K562 (cell line): Measurements from ENCODE around the gene CFAP92. TPM values are rescaled to one million over a fixed set of nuclear protein-coding genes. Genes with fewer than 3 reads are reported as not detected.

Experiments
- ATAC-seq: fragments of 200-7000 bp; cut with Tn5 transposase; 3 replicates; pipeline ENCODE4 v1.9.1; 2020; ENCODE audit warnings: moderate library complexity
- BruUV-seq: library from RNA; stranded (reverse); fragments of 400-500 nt; replicated peaks from 2 replicates; lab custom pipeline; 2021; lab: Mats Ljungman, UMichigan
- CTCF ChIA-PET: fragments of 300-600 bp; formaldehyde crosslinking; extraction: SDS; loops from one replicate; lab custom pipeline; 2021; ENCODE audit warnings: low intra/inter-chr PET ratio; lab: Yijun Ruan, JAX
- POLR2A ChIA-PET: fragments of 300-600, 350-650 bp; sonication (Branson Sonifier 250); formaldehyde crosslinking; extraction: SDS; loops from one replicate; lab custom pipeline; 2021; ENCODE audit warnings: antibody characterized with exemption, inconsistent platforms; lab: Yijun Ruan, JAX
- DNase-seq, 4 experiments: peaks; one replicate each; pipeline versions ENCODE4 v3.0.0 to v3.0.0-alpha.2; 2011 to 2018; ENCODE audit warnings: low spot score in 3 of 4, mixed read lengths in 3 of 4; ENCODE audit errors: extremely low read depth in 1 of 4
- FAIRE-seq: peaks from 2 replicates; lab custom pipeline; 2011; peaks lifted over from hg19 to GRCh38; lab: Jason Lieb, UNC
- H2AFZ ChIP-seq: 2 replicates; pipeline ENCODE4 v1.6.0; 2011; ENCODE audit warnings: low read depth, low read length, control low read depth, inconsistent platforms
- H3K27ac ChIP-seq: fragments of 200-600 bp; 3 replicates; pipeline ENCODE4 v1.8.0; 2011; ENCODE audit warnings: low read depth, mild to moderate bottlenecking, control low read depth, inconsistent platforms, low read length, moderate library complexity, mixed read lengths; ENCODE audit errors: extremely low read depth
- H3K27me3 ChIP-seq, 2 experiments: fragments of 300-600 bp in 1 of 2; 2 replicates in 1 of 2; 3 replicates in 1 of 2; pipeline versions ENCODE4 v1.6.0 to v1.8.0; 2011; ENCODE audit warnings: inconsistent platforms in 2 of 2, low read length in 2 of 2, mild to moderate bottlenecking in 1 of 2, mixed read lengths in 1 of 2, moderate library complexity in 1 of 2; ENCODE audit not compliant: control insufficient read depth in 2 of 2, insufficient read depth in 2 of 2
- H3K36me3 ChIP-seq: fragments of 300-600 bp; 3 replicates; pipeline ENCODE4 v1.8.0; 2011; ENCODE audit warnings: mild to moderate bottlenecking, low read length, inconsistent platforms; ENCODE audit not compliant: control insufficient read depth, insufficient read depth
- H3K4me1 ChIP-seq, 2 experiments: fragments of 200-600 bp in 1 of 2; replicated peaks in 1 of 2; 2 replicates in 1 of 2; 3 replicates in 1 of 2; pipeline versions ENCODE4 v1.5.1 to v1.8.0; 2011; ENCODE audit warnings: inconsistent platforms in 2 of 2, low read length in 2 of 2, mild to moderate bottlenecking in 1 of 2, mixed read lengths in 1 of 2, moderate library complexity in 1 of 2; ENCODE audit not compliant: control insufficient read depth in 2 of 2, insufficient read depth in 2 of 2
- H3K4me2 ChIP-seq: 2 replicates; pipeline ENCODE4 v1.6.1; 2011; ENCODE audit warnings: low read length, control low read depth, inconsistent platforms, mixed read lengths; ENCODE audit not compliant: insufficient read depth
- H3K4me3 ChIP-seq: fragments of 200-600 bp; sonication (generic), shearing (Covaris generic); 2 replicates; pipeline ENCODE4 v1.5.1; 2016; ENCODE audit warnings: control low read depth, inconsistent platforms
- H3K79me2 ChIP-seq: fragments of 200-600 bp; 3 replicates; pipeline ENCODE4 v1.8.0; 2011; ENCODE audit warnings: low read length, inconsistent platforms; ENCODE audit not compliant: control insufficient read depth, insufficient read depth
- H3K9ac ChIP-seq, 2 experiments: 2 replicates each; pipeline versions ENCODE4 v1.6.0 to v1.6.1; 2011; ENCODE audit warnings: low read depth in 2 of 2, low read length in 2 of 2, control low read depth in 1 of 2, inconsistent platforms in 1 of 2, mild to moderate bottlenecking in 1 of 2, mixed read lengths in 1 of 2; ENCODE audit not compliant: insufficient read depth in 1 of 2
- H3K9me1 ChIP-seq: one replicate; pipeline ENCODE4 v1.6.0; 2011; ENCODE audit warnings: inconsistent platforms, mild to moderate bottlenecking, low read length, moderate library complexity; ENCODE audit not compliant: control insufficient read depth, insufficient read depth
- H3K9me3 ChIP-seq: replicated peaks from 2 replicates; pipeline ENCODE4 v1.5.1; 2011; ENCODE audit warnings: low read depth, low read length, inconsistent platforms; ENCODE audit not compliant: control insufficient read depth, insufficient read depth
- H4K20me1 ChIP-seq: replicated peaks from 2 replicates; pipeline ENCODE4 v1.6.1; 2011; ENCODE audit warnings: low read length, inconsistent platforms, mixed read lengths; ENCODE audit not compliant: control insufficient read depth, insufficient read depth
- ARID1B ChIP-seq: fragments of 450-650 bp; IDR thresholded peaks from 2 replicates; pipeline ENCODE4 v1.6.1; 2016; ENCODE audit warnings: antibody characterized with exemption, mild to moderate bottlenecking, inconsistent platforms
- C11orf30 ChIP-seq: fragments of 450-650 bp; IDR thresholded peaks from 2 replicates; pipeline ENCODE4 v1.6.1; 2016; ENCODE audit warnings: low read depth, mild to moderate bottlenecking
- E2F4 ChIP-seq: sonication (generic); formaldehyde crosslinking; IDR thresholded peaks from 2 replicates; pipeline ENCODE4 v1.8.0; 2022; ENCODE audit warnings: mild to moderate bottlenecking, low read depth, missing genetic modification reagents
- FOSL1 ChIP-seq: fragments of 200-800 bp; sonication (Bioruptor generic); conservative IDR thresholded peaks from 2 replicates; pipeline ENCODE4 v1.6.1; 2016; ENCODE audit warnings: missing genetic modification characterization, missing compliant biosample characterization
- HLTF ChIP-seq: fragments of 450-650 bp; IDR thresholded peaks from 2 replicates; pipeline ENCODE4 v1.6.1; 2016
- HSF4 ChIP-seq: fragments of 250-450 bp; sonication (Bioruptor Pico); IDR thresholded peaks from 2 replicates; pipeline ENCODE4 v2.1.2; 2022; ENCODE audit warnings: mild to moderate bottlenecking, moderate library complexity, borderline replicate concordance
- JUN ChIP-seq, 2 experiments: sonication (generic) in 1 of 2; formaldehyde crosslinking in 1 of 2; IDR thresholded peaks; 2 replicates each; pipeline versions ENCODE4 v1.6.1 to v1.8.0; 2012 to 2022; ENCODE audit warnings: borderline replicate concordance in 2 of 2, mild to moderate bottlenecking in 2 of 2, improper control_type of control experiment in 1 of 2, low read depth in 1 of 2, low read length in 1 of 2, missing genetic modification reagents in 1 of 2
- MAFG ChIP-seq: fragments of 450-650 bp; conservative IDR thresholded peaks from 2 replicates; pipeline ENCODE4 v1.6.1; 2016; ENCODE audit warnings: missing genetic modification characterization, missing compliant biosample characterization
- MAFK ChIP-seq: IDR thresholded peaks from 2 replicates; pipeline ENCODE4 v1.6.1; 2011; ENCODE audit warnings: low read length, improper control_type of control experiment
- NFE2 ChIP-seq: IDR thresholded peaks from 2 replicates; pipeline ENCODE4 v1.6.1; 2014; ENCODE audit warnings: antibody characterized with exemption, low read depth
- NFE2L1 ChIP-seq: fragments of 450-650 bp; IDR thresholded peaks from 2 replicates; pipeline ENCODE4 v1.6.1; 2016; ENCODE audit warnings: missing genetic modification characterization, low read depth, mild to moderate bottlenecking, missing compliant biosample characterization, moderate library complexity, borderline replicate concordance
- NFRKB ChIP-seq: fragments of 450-650 bp; IDR thresholded peaks from 2 replicates; pipeline ENCODE4 v1.6.1; 2016; ENCODE audit warnings: low read depth
- RHOXF2B ChIP-seq: fragments of 250-450 bp; sonication (Bioruptor Pico); conservative IDR thresholded peaks from 2 replicates; pipeline ENCODE4 v1.5.1; 2021
- TEAD1 ChIP-seq, 2 experiments: fragments of 450-650 bp in 1 of 2; sonication (generic) in 1 of 2; formaldehyde crosslinking; IDR thresholded peaks; 2 replicates each; pipeline versions ENCODE4 v1.4.0 to v1.8.0; 2020 to 2022; ENCODE audit warnings: mild to moderate bottlenecking in 2 of 2, missing genetic modification reagents in 1 of 2
- TFAP4 ChIP-seq: sonication (generic); formaldehyde crosslinking; IDR thresholded peaks from 2 replicates; pipeline ENCODE4 v1.8.0; 2022; ENCODE audit warnings: missing genetic modification reagents, mild to moderate bottlenecking, moderate library complexity, borderline replicate concordance
- ZNF511 ChIP-seq: sonication (generic); formaldehyde crosslinking; IDR thresholded peaks from 2 replicates; pipeline ENCODE4 v1.8.0; 2022; ENCODE audit warnings: mild to moderate bottlenecking, missing genetic modification reagents
- WGBS: fragments of 100-300 bp; shearing (Covaris generic); methylation state at CpG from one replicate; pipeline ENCODE4 v1.1.6; 2016; ENCODE audit warnings: low coverage, mixed read lengths; ENCODE audit not compliant: insufficient coverage; ENCODE audit errors: missing lambda C conversion rate; 5-methylcytosine and 5-hydroxymethylcytosine counted together
- in situ Hi-C: fragments of 300-500 bp; cut with MboI; formaldehyde crosslinking; loops from 4 replicates; pipeline ENCODE4 v1.15.0; 2018; ENCODE audit warnings: inconsistent platforms, mixed read lengths
- intact Hi-C: fragments of 100-400 bp; cut with micrococcal nuclease; formaldehyde crosslinking; loops from 2 replicates; pipeline ENCODE4 v1.14.2; 2022
- polyA plus RNA-seq, 8 experiments: library from polyadenylated mRNA; depleted of rRNA in 4 of 8; stranded (reverse) in 5 of 8; unstranded in 3 of 8; fragments of >200 nt; fragmentation: Nextera tagmentation in 2 of 8; fragmentation: Illumina TruSeq in 1 of 8; extraction: Ambion mirVana in 2 of 8; extraction: Trizol in 1 of 8; gene quantifications; 2 replicates each; pipeline versions ENCODE4 v1.2.1 to v1.2.3, GENCODE V29; 2011 to 2014; ENCODE audit warnings: inconsistent platforms in 1 of 8, missing spikeins in 1 of 8
- total RNA-seq, 7 experiments: library from RNA; depleted of rRNA in 6 of 7; stranded (reverse); fragments of >200 nt in 6 of 7; fragmentation: Illumina TruSeq in 2 of 7; extraction: Trizol in 2 of 7; gene quantifications; 2 replicates each; pipeline versions ENCODE4 v1.2.1 to v1.2.3, GENCODE V29; 2011 to 2021; ENCODE audit warnings: low replicate concordance in 1 of 7

CFAP92 gene
- total and polyA plus RNA-seq, 9 of the 15 experiments (the other 6 are each of a cell fraction or from before 2014, with no cell fraction given), result 0.06 to 0.62 (median 0.36) TPM

- TF ChIP-seq TFAP4 (CRISPR knock-in tag), result no peak
Measured at GRCh38 chr3:129016356-129016719, 22.5 kb upstream of the CFAP92 start (continued).

GRCh38 chr3:129015388-129016105 lies 21.7 kb upstream of the CFAP92 start:
- Histone ChIP-seq H3K27ac (peak overlapping the region; percentile 62), H3K36me3 (no peaks in the 10 kb centered on the region), H3K27me3 (no peaks in the 10 kb centered on the region), H3K9me3 (no peaks in the 10 kb centered on the region), H2AFZ (peak overlapping the region; percentile 76), H3K79me2 (no peaks in the 10 kb centered on the region), H3K4me3 (no peak overlapping the region), H3K4me1 (peaks cover 24 to 36% of the 10 kb centered on the region in 2 experiments), H3K9me1 (peaks cover 3% of the 10 kb centered on the region), H3K9ac (peak overlapping the region; percentile 35 to 80; a peak in 3 of 4 replicates), H4K20me1 (0 out of 2 replicates have a peak, but pooled peaks cover 10% of the 10 kb centered on the region), H3K4me2 (peak overlapping the region; percentile 37; the same call in 1 of the 2 replicates)
- 33% methylated on average over 12 of the region's 19 CpGs for WGBS
- no TSS peak for BruUV-seq
- intact Hi-C loops (loop anchor here (2.0 to 5.0 kb wide), 2 partner anchors 39 to 138 kb away; partner anchors contain the start of gene ACAD9), in situ Hi-C loops (no loop called here)
- DNase-seq (peak; percentile 49 to 69 (median 54)), FAIRE-seq (peak; percentile 59), ATAC-seq (peak; percentile 67)
- CTCF ChIA-PET, result interaction anchor here (0.5 kb wide), 1 partner anchor 43 kb away, joined by 4 read pairs; no protein-coding TSS in a partner anchor
- POLR2A ChIA-PET, result interaction anchor here (0.6 to 2.8 kb wide), 3 partner anchors 11 to 768 kb away, joined by 3 to 22 read pairs (median 6); partner anchors contain the start of gene CFAP92
- TF ChIP-seq NFE2, result peak; percentile 95
- TF ChIP-seq ARID1B, result 0 out of 2 replicates have a peak, but pooled peaks have one; percentile 5
- no peak for TF ChIP-seq RHOXF2B
- no peak for TF ChIP-seq E2F4 (CRISPR knock-in tag)
- TF ChIP-seq FOSL1 (tag), result no peak
- TF ChIP-seq ZNF511 (CRISPR knock-in tag), result no peak
- no peak for TF ChIP-seq TEAD1 (CRISPR knock-in tag; IDR thresholded peaks at IDR 0.05)
- TF ChIP-seq NFE2L1, result peak; percentile 59
- peak; percentile 68; the same call in 1 of the 2 replicates for TF ChIP-seq MAFK
- peak; percentile 88 for TF ChIP-seq C11orf30
- TF ChIP-seq HLTF, result no peak
- TF ChIP-seq JUN (IDR thresholded peaks at IDR 0.05; ENCODE audit: borderline replicate concordance, low read depth, low read length), result 0 out of 2 replicates have a peak, but pooled peaks have one; percentile 5
- no peak for TF ChIP-seq JUN (CRISPR knock-in tag; IDR thresholded peaks at IDR 0.05; ENCODE audit: borderline replicate concordance)
- no peak for TF ChIP-seq NFRKB
- peak; percentile 85 for TF ChIP-seq MAFG (tag)
- peak; percentile 14; the same call in 1 of the 2 replicates for TF ChIP-seq TFAP4 (CRISPR knock-in tag)
- TF ChIP-seq HSF4 (CRISPR knock-in tag), result no peak
